Neural cell (in vitro differentiated cells): ENCODE results near the gene MSMB. TPM values are rescaled to one million over a fixed set of nuclear protein-coding genes. Genes with fewer than 3 reads are reported as not detected.

Experiments
- H2AFZ ChIP-seq: fragments of 200-600, 300-800 bp; sonication (generic), shearing (Covaris generic); 2 replicates; pipeline ENCODE4 v1.6.0; 2014; ENCODE audit warnings: low read depth, mild to moderate bottlenecking, antibody characterized with exemption, low read length, moderate library complexity
- H3F3A ChIP-seq: fragments of 200-600 bp; shearing (Covaris generic); 2 replicates; pipeline ENCODE4 v1.6.1; 2016; ENCODE audit warnings: mild to moderate bottlenecking, moderate library complexity, mixed read lengths, antibody characterized with exemption, low read length; ENCODE audit not compliant: insufficient read depth, poor library complexity, severe bottlenecking
- H3K27ac ChIP-seq: fragments of 200-600, 300-800 bp; sonication (generic), shearing (Covaris generic); 2 replicates; pipeline ENCODE4 v1.5.1; 2014; ENCODE audit warnings: mild to moderate bottlenecking, low read length, moderate library complexity
- H3K27me3 ChIP-seq: fragments of 300-800, 200-600 bp; sonication (generic), shearing (Covaris generic); 2 replicates; pipeline ENCODE4 v1.6.0; 2014; ENCODE audit warnings: mild to moderate bottlenecking, low read depth, low read length, moderate library complexity; ENCODE audit not compliant: insufficient read depth
- H3K36me3 ChIP-seq: fragments of 300-800, 200-600 bp; sonication (generic), shearing (Covaris generic); 2 replicates; pipeline ENCODE4 v1.5.1; 2014; ENCODE audit warnings: mild to moderate bottlenecking, antibody characterized with exemption, low read length, moderate library complexity; ENCODE audit not compliant: insufficient read depth
- H3K4me2 ChIP-seq: fragments of 300-800, 200-600 bp; sonication (generic), shearing (Covaris generic); 2 replicates; pipeline ENCODE4 v1.6.0; 2014; ENCODE audit warnings: mild to moderate bottlenecking, low read length
- H3K4me3 ChIP-seq: fragments of 300-800, 200-600 bp; sonication (generic), shearing (Covaris generic); 2 replicates; pipeline ENCODE4 v1.5.1; 2014; ENCODE audit warnings: mild to moderate bottlenecking, low read length, moderate library complexity
- H3K79me2 ChIP-seq: fragments of 200-600 bp; shearing (Covaris generic); replicated peaks from 2 replicates; pipeline ENCODE4 v1.6.0; 2014; ENCODE audit warnings: mild to moderate bottlenecking, low read length, moderate library complexity; ENCODE audit not compliant: insufficient read depth
- H3K9ac ChIP-seq: fragments of 300-800, 200-600 bp; sonication (generic), shearing (Covaris generic); 2 replicates; pipeline ENCODE4 v1.6.1; 2016; ENCODE audit warnings: mild to moderate bottlenecking, low read length, mixed read lengths
- H3K9me2 ChIP-seq: fragments of 200-600 bp; shearing (Covaris generic); 2 replicates; pipeline ENCODE4 v1.6.1; 2016; ENCODE audit warnings: mild to moderate bottlenecking, low read length, mixed read lengths; ENCODE audit not compliant: insufficient read depth
- H3K9me3 ChIP-seq: fragments of 200-600, 300-800 bp; sonication (generic), shearing (Covaris generic); 2 replicates; pipeline ENCODE4 v1.6.1; 2016; ENCODE audit warnings: mild to moderate bottlenecking, mixed run types, low read length, moderate library complexity, mixed read lengths
- H4K20me1 ChIP-seq: fragments of 200-600 bp; shearing (Covaris generic); 2 replicates; pipeline ENCODE4 v1.6.1; 2016; ENCODE audit warnings: mild to moderate bottlenecking, mixed run types; ENCODE audit not compliant: insufficient read depth
- EP300 ChIP-seq: fragments of 450-650 bp; conservative IDR thresholded peaks from 2 replicates; pipeline ENCODE4 v1.6.1; 2014; ENCODE audit warnings: antibody characterized with exemption, mild to moderate bottlenecking, moderate library complexity; ENCODE audit not compliant: poor library complexity, severe bottlenecking
- EZH2 ChIP-seq: fragments of 200-600, 300-800 bp; shearing (Covaris generic), sonication (generic); IDR thresholded peaks from 2 replicates; pipeline ENCODE4 v1.6.1; 2014; ENCODE audit warnings: antibody characterized with exemption, low read length, borderline replicate concordance, mild to moderate bottlenecking; ENCODE audit not compliant: insufficient read depth, poor library complexity, severe bottlenecking
- MXI1 ChIP-seq: fragments of 450-650 bp; conservative IDR thresholded peaks from 2 replicates; pipeline ENCODE4 v1.6.1; 2014; ENCODE audit warnings: antibody characterized with exemption, mild to moderate bottlenecking; ENCODE audit not compliant: poor library complexity, severe bottlenecking
- POLR2AphosphoS5 ChIP-seq: IDR thresholded peaks from 2 replicates; pipeline ENCODE4 v1.6.1; 2012
- RAD21 ChIP-seq: fragments of 450-650 bp; conservative IDR thresholded peaks from 2 replicates; pipeline ENCODE4 v1.6.1; 2014; ENCODE audit warnings: antibody characterized with exemption, mild to moderate bottlenecking, moderate library complexity
- REST ChIP-seq: IDR thresholded peaks from 2 replicates; pipeline ENCODE4 v1.6.1; 2012; ENCODE audit warnings: borderline replicate concordance
- SMC3 ChIP-seq: fragments of 450-650 bp; conservative IDR thresholded peaks from 2 replicates; pipeline ENCODE4 v1.6.1; 2014; ENCODE audit warnings: antibody characterized with exemption, mild to moderate bottlenecking, moderate library complexity; ENCODE audit not compliant: poor library complexity
- TAF1 ChIP-seq: IDR thresholded peaks from 2 replicates; pipeline ENCODE4 v1.6.1; 2012; ENCODE audit warnings: low read depth
- polyA plus RNA-seq: library from polyadenylated mRNA; depleted of rRNA; stranded (reverse); fragments of >200 nt; gene quantifications from 2 replicates; pipeline ENCODE4 v1.2.3, GENCODE V29; 2014
- TF ChIP-seq, protein P1 (sequence below): fragments of 450-650 bp; IDR thresholded peaks from 2 replicates; pipeline ENCODE4 v1.5.1; 2014; ENCODE audit warnings: antibody characterized with exemption, mild to moderate bottlenecking, moderate library complexity; ENCODE audit not compliant: poor library complexity, severe bottlenecking

MSMB gene
- polyA plus RNA-seq, 1 donor from 2014 or later: not detected

DNA sequence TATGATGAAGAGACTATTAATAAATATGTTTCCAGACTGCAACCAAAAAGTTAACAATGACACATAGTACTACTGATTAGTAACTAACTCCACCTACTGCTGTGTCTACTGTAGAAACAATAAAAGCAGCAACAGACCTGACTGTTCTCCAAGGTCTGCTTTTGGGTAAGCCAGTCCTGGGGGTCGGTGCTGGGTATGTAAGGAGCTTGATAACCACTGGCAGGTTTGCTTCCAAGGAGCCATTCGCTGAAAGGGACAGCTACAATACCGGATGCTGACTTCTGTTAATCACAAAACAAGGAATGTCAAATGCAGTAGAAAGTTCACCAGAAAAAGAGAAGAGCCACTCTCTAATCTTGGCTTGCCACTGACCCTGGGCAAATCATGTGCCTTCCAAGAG lies 33.3 kb downstream of the MSMB start:
- Histone ChIP-seq H3K79me2 (peaks cover 18% of the 10 kb centered on the region), H3K9me3 (no peaks in the 10 kb centered on the region), H3K36me3 (peaks cover 11% of the 10 kb centered on the region), H2AFZ (no peak overlapping the region), H3K9ac (no peak overlapping the region), H3K27ac (no peak overlapping the region), H4K20me1 (no peaks in the 10 kb centered on the region), H3K9me2 (no peaks in the 10 kb centered on the region), H3K27me3 (no peaks in the 10 kb centered on the region), H3K4me2 (no peak overlapping the region), H3K4me3 (no peak overlapping the region), H3F3A (no peaks in the 10 kb centered on the region)
- TF ChIP-seq SMC3 (no peak), EP300 (no peak), POLR2AphosphoS5 (no peak), RAD21 (no peak), MXI1 (no peak), REST (no peak), EZH2 (no peak), TAF1 (no peak)
- TF ChIP-seq, protein P1, sequence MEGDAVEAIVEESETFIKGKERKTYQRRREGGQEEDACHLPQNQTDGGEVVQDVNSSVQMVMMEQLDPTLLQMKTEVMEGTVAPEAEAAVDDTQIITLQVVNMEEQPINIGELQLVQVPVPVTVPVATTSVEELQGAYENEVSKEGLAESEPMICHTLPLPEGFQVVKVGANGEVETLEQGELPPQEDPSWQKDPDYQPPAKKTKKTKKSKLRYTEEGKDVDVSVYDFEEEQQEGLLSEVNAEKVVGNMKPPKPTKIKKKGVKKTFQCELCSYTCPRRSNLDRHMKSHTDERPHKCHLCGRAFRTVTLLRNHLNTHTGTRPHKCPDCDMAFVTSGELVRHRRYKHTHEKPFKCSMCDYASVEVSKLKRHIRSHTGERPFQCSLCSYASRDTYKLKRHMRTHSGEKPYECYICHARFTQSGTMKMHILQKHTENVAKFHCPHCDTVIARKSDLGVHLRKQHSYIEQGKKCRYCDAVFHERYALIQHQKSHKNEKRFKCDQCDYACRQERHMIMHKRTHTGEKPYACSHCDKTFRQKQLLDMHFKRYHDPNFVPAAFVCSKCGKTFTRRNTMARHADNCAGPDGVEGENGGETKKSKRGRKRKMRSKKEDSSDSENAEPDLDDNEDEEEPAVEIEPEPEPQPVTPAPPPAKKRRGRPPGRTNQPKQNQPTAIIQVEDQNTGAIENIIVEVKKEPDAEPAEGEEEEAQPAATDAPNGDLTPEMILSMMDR: no peak

DNA sequence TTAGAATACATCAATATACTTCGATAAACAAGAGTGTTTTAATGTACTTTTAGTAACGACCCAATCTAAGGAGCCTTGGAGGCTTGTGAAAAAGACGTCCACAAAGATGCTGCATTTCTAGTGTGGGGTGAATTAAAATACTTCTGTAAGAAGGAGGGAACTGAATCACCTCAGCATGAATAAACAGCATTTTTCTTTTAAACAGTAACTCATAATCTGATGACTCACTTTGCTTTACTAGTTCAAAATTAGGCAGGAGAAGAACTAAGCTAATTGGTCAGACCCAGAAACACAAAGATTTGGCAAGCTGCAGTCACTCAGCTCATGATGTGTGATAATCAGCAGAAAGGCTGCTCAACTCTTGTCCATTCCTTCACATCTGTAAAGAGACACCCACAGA lies 39.9 kb downstream of the MSMB start:
- TF ChIP-seq RAD21 (no peak), EZH2 (no peak)
- Histone ChIP-seq H4K20me1 (no peaks in the 10 kb centered on the region), H3K27ac (no peak overlapping the region), H3F3A (no peaks in the 10 kb centered on the region), H3K4me2 (no peak overlapping the region), H3K9me2 (no peaks in the 10 kb centered on the region), H3K36me3 (peaks cover 19% of the 10 kb centered on the region), H3K9me3 (no peaks in the 10 kb centered on the region), H3K9ac (no peak overlapping the region), H3K27me3 (no peaks in the 10 kb centered on the region), H2AFZ (no peak overlapping the region), H3K79me2 (no peaks in the 10 kb centered on the region), H3K4me3 (no peak overlapping the region)

DNA sequence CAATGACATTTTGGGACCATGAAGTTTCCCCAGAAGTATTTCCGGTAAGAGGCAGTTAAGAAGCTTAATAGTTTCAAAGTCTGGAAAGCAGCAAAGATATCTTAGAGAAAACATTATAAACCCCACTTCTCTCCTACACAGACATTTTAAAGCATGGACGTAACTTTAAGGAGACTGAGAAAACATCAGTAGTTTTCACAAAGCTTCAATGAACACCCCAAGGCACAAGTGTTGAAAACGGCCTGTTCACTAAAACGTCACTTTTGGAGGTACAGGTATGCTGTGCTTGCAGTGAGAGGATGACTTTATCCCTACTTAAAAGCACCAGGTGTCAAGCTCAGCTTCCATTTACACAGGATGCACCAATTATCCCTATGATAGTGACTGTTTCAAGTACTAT lies 40.7 kb downstream of the MSMB start:
- no peak overlapping the region for H3K4me2 ChIP-seq
- H4K20me1 ChIP-seq: no peaks in the 10 kb centered on the region
- H2AFZ ChIP-seq: no peak overlapping the region
- no peak overlapping the region for H3K4me3 ChIP-seq
- H3K9me3 ChIP-seq: no peaks in the 10 kb centered on the region
- H3K27me3 ChIP-seq: no peaks in the 10 kb centered on the region
- H3K9me2 ChIP-seq: no peaks in the 10 kb centered on the region
- H3K79me2 ChIP-seq: no peaks in the 10 kb centered on the region
- no peak overlapping the region for H3K9ac ChIP-seq
- H3F3A ChIP-seq: no peaks in the 10 kb centered on the region
- peaks cover 19% of the 10 kb centered on the region for H3K36me3 ChIP-seq
- TF ChIP-seq REST (no peak), RAD21 (no peak), SMC3 (no peak), EP300 (no peak), EZH2 (no peak), POLR2AphosphoS5 (no peak), TAF1 (no peak), MXI1 (no peak)
- TF ChIP-seq, protein P1: no peak
- no peak overlapping the region for H3K27ac ChIP-seq
